Uterus (tissue), 2 donors: ENCODE measurements around the gene CPT1A.

Source experiments
- POLR2A ChIP-seq, 2 donors: fragments of 450-650 bp; IDR thresholded peaks; one replicate each; pipeline ENCODE4 v1.6.1; 2016; ENCODE audit warnings: antibody characterized with exemption in 2 of 2, mild to moderate bottlenecking in 1 of 2, moderate library complexity in 1 of 2
- TF ChIP-seq, protein P1 (sequence below), 4 experiments: fragments of 200-600 bp in 2 of 4; fragments of 450-650 bp in 2 of 4; sonication (generic) in 2 of 4; IDR thresholded peaks; one replicate each; pipeline ENCODE4 v1.5.1; 2016 to 2019; ENCODE audit warnings: antibody characterized with exemption in 4 of 4, mild to moderate bottlenecking in 2 of 4, moderate library complexity in 1 of 4

DNA sequence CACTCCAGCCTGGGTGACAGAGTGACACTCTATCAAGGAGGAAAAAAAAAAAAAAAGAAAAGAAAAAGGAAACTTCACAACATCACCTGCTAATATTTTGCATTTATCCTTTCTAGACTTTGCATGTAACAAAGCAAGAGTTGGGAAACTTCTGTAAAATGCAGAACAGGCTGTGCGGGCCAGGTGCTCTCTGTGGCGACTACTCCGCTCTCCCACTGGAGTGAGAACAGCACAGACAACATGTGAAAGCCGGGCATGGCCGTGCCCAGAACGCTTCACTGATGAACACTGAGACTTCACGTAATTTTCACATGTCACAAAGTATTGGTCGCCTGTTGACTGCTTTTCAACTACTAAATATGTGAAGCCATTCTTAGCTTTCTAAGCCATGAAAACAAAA lies 74.9 kb downstream of the CPT1A start:
- TF ChIP-seq POLR2A (IDR thresholded peaks at IDR 0.05): no peak
- TF ChIP-seq, protein P1, sequence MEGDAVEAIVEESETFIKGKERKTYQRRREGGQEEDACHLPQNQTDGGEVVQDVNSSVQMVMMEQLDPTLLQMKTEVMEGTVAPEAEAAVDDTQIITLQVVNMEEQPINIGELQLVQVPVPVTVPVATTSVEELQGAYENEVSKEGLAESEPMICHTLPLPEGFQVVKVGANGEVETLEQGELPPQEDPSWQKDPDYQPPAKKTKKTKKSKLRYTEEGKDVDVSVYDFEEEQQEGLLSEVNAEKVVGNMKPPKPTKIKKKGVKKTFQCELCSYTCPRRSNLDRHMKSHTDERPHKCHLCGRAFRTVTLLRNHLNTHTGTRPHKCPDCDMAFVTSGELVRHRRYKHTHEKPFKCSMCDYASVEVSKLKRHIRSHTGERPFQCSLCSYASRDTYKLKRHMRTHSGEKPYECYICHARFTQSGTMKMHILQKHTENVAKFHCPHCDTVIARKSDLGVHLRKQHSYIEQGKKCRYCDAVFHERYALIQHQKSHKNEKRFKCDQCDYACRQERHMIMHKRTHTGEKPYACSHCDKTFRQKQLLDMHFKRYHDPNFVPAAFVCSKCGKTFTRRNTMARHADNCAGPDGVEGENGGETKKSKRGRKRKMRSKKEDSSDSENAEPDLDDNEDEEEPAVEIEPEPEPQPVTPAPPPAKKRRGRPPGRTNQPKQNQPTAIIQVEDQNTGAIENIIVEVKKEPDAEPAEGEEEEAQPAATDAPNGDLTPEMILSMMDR (IDR thresholded peaks at IDR 0.05): no peak
